GM18517 (cell line): ENCODE data around the gene HMX3.

ENCODE experiments used
- ATAC-seq: cut with Tn5 transposase; IDR thresholded peaks from one replicate; pipeline ENCODE4 v1.9.1; 2021; ENCODE audit warnings: mild to moderate bottlenecking, moderate library complexity; ENCODE audit not compliant: unreplicated experiment

The HMX3 gene

GRCh38 chr10:123134343-123134914 lies 1.3 kb upstream of the HMX3 start:
- ATAC-seq = no peak

- ATAC-seq = no peak
Observed at GRCh38 chr10:123134915-123135414, 805 bp upstream of the HMX3 start.

GRCh38 chr10:123136221-123136805 lies 543 bp downstream of the HMX3 start:
- no peak for ATAC-seq

- no peak for ATAC-seq
Observed at GRCh38 chr10:123136806-123137642, 1.3 kb downstream of the HMX3 start.

- ATAC-seq = no peak
Observed at GRCh38 chr10:123139165-123139520, 3.4 kb downstream of the HMX3 start.

GRCh38 chr10:123139521-123140163 lies 3.9 kb downstream of the HMX3 start:
- ATAC-seq = no peak

- ATAC-seq = no peak
Observed at GRCh38 chr10:123140164-123140982, 4.6 kb downstream of the HMX3 start.

- no peak for ATAC-seq
Observed at GRCh38 chr10:123140983-123141390, 5.2 kb downstream of the HMX3 start.

- no peak for ATAC-seq
Observed at GRCh38 chr10:123141791-123142700, 6.3 kb downstream of the HMX3 start.

- no peak for ATAC-seq
Observed at GRCh38 chr10:123142701-123143161, 7.0 kb downstream of the HMX3 start.

- no peak for ATAC-seq
Observed at GRCh38 chr10:123143162-123143824, 7.5 kb downstream of the HMX3 start.

- ATAC-seq = no peak
Observed at GRCh38 chr10:123143825-123144168, 8.0 kb downstream of the HMX3 start.

- ATAC-seq = no peak
Observed at GRCh38 chr10:123144697-123145541, 9.1 kb downstream of the HMX3 start.

- no peak for ATAC-seq
Observed at GRCh38 chr10:123145542-123146012, 9.8 kb downstream of the HMX3 start.

- ATAC-seq = no peak
Observed at GRCh38 chr10:123146013-123146893, 10.5 kb downstream of the HMX3 start.

- no peak for ATAC-seq
Observed at GRCh38 chr10:123146894-123147634, 11.3 kb downstream of the HMX3 start.
